ENCODE results near the gene PLS1.
"Not testable (repeated sequence)": the region's sequence is repeated elsewhere in the genome, so short reads cannot be mapped to it uniquely, and the experiment has no call there.

The PLS1 gene, protein sequence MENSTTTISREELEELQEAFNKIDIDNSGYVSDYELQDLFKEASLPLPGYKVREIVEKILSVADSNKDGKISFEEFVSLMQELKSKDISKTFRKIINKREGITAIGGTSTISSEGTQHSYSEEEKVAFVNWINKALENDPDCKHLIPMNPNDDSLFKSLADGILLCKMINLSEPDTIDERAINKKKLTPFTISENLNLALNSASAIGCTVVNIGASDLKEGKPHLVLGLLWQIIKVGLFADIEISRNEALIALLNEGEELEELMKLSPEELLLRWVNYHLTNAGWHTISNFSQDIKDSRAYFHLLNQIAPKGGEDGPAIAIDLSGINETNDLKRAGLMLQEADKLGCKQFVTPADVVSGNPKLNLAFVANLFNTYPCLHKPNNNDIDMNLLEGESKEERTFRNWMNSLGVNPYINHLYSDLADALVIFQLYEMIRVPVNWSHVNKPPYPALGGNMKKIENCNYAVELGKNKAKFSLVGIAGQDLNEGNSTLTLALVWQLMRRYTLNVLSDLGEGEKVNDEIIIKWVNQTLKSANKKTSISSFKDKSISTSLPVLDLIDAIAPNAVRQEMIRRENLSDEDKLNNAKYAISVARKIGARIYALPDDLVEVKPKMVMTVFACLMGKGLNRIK

DNA sequence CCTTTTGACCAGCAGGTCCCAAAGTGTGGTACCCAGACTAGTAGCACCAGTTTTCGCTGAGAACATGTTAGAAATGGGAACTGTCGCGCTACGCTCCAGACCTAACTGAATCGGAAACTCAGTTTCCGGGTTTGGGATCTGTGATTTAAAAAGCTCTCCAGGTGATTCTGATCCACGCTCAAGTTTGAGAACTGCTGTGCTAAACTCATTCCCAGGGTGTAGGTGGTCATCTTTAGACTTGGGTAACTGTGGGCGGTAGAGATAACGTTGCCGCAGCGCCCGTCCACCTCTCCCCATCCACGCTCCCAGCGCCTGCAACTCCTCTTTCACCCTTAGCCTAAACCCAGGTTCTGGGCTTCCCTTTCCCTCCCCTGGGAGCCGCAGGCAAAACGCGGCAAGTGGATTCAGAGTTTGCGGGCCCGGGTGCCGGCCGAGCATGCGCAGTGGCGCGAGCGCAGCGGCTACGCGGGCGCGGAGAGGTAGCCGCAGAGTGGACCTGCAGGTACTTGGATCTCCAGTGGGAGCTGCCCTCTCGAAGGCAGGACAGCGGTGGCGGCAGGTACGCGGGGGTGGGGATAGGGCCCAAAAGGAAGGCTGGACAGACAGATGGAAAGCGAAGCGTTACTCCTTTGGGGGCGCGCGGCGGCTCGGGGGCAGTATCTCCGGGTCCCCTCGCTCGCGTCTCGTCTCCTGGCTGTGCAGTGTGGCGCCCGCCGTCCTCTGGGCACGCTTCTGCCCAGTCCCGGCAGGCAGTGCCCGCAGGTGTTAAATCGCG is at the start of gene PLS1:
TSS of gene PLS1 (plus strand) at position 443 of the 775 bp plus-strand sequence. CDS start 67,845 bp downstream, outside the sequence.
- DNase-seq (ENCODE audit: low read depth, low spot score) = peak; percentile 55

DNA sequence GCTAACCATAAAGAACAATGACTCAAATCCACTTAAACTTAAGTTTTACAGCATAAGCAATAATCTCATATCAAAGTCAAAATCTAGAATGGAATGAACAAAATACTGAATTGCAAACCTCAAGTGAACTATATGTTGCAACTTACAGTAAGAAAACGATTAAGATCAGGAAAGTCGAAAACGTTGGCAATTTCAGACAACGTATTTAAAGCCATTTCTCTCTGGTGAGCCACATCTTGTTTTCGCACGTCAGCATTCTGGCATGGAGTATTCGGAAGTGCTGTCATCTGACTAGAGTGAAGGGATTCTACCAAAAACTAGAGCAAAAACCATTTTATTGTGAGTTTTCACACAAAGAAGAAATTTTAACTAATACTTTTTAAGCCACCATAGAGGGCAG is 46.2 kb upstream of the PLS1 start:
- DNase-seq (ENCODE audit: low read depth, low spot score) = no peak

DNA sequence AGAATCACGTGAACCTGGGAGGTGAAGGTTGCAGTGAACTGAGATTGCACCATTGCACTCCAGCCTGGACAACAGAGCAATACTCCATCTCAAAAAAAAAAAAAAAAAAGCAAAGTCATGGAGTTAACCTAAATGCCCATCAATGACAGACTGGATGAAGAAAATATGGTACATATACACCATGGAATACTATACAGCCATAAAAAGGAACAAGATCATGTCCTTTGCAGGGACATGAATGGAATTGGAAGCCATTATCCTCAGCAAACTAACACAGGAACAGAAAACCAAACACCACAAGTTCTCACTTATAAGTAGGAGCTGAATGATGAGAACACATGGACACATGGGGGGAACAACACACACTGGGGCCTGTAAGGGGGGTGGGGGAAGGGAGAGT is 43.6 kb upstream of the PLS1 start:
- not testable (repeated sequence) for DNase-seq (ENCODE audit: low read depth, low spot score)

DNA sequence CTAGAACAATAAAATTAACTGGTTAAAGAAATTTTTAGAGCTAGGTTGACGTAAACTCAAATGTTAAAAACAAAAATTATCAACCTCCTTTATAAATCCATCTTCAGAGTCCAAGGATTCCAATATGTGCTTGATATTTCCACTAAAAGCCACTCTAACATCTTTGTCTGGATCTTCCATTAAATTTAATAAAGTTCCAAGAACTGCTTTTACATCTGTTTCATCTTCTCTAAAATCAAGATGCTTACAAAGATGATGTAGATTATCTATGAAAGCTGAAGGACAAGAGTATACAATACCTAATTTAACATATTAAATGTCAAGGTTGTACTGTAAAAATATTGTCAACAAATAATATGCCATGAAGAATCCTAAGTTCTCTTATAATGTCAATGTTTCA is 42.5 kb upstream of the PLS1 start:
- no peak for DNase-seq (ENCODE audit: low read depth, low spot score)

DNA sequence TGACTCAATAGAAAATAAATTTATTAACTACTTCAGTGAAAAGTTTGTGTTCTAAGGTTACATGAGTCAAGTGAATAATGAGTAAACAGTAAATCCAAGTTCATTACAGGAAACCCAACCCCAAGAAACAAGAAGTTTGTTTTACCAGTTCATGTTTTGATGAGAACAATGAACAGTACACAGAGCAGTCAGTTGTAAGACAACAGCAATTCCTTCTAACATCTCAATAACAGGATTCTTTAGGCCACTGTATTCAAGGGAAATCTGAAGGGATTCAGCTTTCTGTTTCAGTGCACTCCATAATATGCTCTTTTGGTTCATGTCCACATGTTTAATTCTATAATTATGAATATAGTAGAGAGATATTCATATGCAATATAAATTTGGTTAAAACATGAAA is 36.1 kb upstream of the PLS1 start:
- DNase-seq (ENCODE audit: low read depth, low spot score) = no peak

DNA sequence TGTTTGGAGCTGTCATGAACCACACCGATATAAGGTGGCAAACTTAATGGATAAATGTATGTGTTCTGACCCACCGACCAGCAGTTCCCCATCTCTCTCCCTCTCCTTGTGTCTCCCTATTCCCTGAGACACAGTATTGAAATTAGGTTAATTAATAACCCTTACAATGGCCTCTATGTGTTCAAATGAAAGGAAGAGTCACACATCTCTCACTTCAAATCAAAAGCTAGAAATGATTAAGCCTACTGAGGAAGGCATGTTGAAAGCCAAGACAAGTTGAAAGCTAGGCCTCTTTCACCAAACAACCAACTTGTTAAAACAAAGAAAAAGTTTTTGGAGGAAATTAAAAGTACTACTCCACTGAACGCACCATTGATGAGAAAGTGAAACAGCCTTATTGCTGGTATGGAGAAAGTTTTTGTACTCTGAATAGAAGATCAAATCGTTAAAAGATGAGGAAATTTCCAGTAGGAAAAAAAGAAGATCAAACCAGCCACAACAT is 32.6 kb upstream of the PLS1 start:
- no peak for DNase-seq (ENCODE audit: low read depth, low spot score)

DNA sequence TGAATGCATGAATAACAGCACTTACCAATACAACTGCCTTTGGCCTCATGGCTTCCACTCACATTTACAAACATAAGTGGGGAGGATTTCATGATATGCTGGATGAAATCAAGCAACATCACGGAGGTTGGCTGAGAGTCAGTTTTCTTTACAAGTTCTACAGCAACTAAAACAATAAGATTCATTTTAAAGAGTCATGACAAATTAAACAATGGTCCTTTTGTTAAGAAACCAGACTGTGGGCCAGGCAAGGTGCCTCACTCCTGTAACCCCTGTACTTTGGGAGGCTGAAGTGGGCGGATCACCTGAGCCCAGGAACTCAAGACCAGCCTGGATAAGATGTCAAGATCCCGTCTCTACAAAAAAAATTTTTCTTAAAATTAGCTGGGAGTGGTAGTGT is 30.1 kb upstream of the PLS1 start:
- no peak for DNase-seq (ENCODE audit: low read depth, low spot score)

DNA sequence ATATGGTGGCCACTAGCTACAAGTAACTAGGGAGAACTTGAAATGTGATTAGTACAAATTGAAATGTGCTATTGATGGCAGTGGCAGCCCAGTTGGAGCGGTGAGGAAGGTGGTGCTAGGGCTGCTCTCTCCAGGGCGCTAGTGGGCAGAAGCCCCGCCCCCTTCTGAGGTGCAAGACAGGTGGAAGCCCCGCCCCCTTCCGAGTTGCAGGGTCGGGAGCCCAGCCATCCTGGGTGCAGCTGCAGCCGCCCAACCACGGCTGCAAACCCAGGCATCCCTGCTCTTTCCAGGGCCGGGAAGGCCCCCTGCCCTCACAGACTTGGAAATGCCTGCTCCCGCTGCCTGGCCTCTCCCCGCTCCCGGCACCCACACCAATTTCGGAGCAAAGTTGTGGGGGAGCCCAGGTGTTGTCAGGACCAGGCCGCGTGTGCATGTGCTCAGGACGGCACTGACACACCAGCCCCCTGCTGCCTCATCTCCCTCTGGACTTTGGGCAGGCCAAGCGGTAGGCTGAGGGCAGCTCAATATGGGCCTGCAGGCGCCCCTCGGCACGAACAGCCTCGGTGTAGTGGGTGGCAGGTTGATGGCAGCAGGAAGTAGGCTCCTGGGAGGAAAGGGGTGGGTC is 27.7 kb upstream of the PLS1 start:
- DNase-seq (ENCODE audit: low read depth, low spot score) = no peak

DNA sequence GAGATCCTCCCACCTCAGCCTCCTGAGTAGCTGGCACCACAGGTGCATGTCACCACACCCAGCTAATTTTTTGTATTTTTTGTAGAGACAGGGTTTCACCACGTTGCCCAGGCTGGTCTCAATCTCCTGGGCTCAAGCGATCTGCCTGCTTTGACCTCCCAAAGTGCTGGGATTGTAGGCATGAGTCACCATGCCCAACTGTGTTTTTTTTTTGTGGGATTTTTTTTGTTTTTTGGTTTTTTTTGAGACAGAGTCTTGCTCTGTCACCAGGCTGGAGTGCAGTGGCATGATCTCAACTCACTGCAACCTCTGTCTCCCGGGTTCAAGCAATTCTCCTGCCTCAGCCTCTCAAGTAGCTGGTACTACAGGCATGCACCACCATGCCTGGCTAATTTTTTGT is 26.8 kb upstream of the PLS1 start:
- DNase-seq (ENCODE audit: low read depth, low spot score) = not testable (repeated sequence)

DNA sequence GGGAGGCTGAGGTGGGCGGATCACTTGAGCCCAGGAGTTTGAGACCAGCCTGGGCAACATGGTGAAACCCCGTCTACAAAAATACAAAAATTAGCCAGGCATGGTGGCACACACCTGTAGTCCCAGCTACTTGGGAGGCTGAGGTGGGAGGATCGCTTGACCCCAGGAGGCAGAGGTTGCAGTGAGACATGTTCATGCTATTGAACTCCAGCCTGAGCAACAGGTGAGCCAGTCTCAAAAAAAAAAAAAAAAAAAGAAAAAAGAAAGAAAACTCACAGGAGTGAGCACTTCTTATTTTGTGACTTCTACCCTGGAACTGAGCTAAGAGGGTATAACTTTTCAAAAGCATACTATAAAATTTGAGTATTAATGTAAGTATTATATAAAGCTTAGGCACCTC is 22.0 kb upstream of the PLS1 start:
- not testable (repeated sequence) for DNase-seq (ENCODE audit: low read depth, low spot score)

DNA sequence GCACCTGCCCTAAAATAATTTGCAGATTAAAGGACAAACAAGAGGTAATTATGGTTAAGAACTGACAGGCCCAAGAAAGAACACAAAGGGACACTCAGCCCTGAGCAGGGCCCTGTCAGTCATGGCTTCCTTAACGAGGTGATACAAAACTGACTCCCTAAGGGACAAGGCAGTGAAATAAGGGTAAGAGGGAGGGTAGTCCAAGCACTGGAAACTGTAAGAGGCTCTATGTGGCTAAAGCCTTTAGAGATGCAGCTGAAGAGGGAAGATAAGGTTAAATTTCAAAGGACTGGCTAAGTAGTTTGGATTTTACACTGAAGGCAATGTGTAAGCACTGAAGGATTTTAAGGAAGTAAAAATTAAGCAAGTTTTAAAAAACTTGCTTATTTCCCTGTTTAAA is 21.5 kb upstream of the PLS1 start:
- no peak for DNase-seq (ENCODE audit: low read depth, low spot score)

DNA sequence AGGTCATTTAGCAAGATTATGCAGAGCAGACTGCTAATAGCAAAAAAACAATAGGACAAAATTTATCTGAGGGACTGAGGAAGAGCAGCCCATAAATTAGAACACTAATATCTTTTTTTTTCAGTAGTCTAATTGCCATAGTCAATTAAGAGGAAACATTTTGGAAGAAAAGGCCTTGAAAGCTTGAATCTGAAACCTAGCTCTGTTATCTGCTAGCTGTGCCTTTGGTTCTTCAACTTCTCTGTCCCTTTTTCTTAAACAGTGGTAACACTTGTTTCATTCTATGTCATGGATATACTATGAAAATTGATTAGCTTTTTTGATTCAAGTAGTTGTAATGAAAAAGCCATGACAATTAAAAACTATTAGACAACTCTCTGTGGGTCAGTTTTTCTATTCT is 19.4 kb upstream of the PLS1 start:
- DNase-seq (ENCODE audit: low read depth, low spot score) = no peak

DNA sequence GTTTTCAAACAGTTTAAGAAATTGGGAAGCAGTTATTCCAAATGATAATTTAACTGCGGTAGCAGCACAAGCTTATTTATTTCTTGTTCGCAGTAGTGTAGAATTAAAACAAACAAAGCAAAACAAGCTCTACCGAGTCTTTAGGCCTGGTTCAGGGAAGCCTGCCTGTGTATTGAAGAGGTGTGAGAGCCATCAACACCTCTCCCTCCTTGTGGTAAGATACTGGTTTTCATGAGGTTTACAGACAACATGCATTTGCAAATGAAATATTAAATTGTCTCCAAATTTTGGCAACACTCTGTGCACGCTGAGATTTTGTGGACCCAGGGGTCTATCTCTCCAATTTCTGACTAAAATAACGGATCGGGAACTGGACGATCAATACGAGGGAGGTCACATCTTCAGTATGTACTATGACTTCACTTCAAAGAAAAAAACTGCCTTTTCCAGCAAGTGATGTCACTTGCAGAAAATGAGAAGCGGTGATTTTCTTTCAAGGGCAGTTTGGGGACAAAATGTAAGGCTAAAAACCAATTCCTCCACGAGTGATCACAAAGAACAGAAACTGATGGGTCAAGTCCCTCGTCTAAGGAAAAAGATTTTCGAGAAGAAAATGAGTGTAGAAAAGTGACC is 18.4 kb upstream of the PLS1 start:
- no peak for DNase-seq (ENCODE audit: low read depth, low spot score)

DNA sequence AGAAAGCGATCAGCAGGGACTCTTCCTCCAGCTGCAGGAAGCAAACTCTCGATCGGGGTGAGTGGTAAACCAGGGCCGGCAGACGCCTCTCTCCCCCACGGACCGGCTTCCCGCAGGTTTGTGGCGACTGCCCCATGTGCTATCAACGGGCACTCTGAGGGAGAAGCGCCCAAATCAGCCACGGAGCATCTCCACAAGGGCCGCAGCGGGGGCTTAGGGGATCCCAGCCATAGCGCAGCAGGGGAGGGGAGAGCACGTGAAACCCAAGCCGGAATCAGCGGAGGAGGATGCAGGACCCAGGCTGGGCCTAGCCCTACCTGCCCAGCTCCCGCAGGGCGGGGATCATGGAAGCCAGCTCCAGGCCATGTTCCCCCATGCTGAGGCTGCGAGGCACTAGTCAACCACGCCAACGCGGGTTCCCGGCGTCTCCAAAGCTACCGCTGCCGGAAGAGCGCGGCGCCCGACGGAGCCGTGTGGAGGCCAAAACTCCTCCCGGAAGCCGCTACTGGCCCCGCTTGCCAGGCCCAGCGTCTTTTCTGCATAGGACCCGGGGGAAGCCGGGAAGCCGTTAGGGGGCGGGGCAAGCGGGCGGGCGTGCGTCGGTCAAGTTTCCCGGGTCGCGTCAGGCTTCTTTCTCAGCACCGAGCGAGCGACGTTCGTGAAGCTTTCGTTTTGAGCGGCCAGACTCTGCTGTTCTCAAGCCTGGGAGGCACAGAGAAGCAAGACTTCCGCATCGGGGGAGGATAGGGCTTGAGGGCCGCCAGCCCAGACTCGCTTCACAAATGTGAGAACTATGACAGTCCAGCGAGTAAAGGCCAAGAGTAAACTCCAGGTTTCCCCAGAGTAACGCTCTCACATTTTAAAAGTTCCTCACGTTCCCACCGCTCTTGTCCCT is 17.6 kb upstream of the PLS1 start, which contains the start of gene ATR:
TSS of gene ATR (minus strand) at position 405 of the 895 bp plus-strand sequence. CDS start at position 376, 29 bp downstream.
- peak; percentile 88 for DNase-seq (ENCODE audit: low read depth, low spot score)

DNA sequence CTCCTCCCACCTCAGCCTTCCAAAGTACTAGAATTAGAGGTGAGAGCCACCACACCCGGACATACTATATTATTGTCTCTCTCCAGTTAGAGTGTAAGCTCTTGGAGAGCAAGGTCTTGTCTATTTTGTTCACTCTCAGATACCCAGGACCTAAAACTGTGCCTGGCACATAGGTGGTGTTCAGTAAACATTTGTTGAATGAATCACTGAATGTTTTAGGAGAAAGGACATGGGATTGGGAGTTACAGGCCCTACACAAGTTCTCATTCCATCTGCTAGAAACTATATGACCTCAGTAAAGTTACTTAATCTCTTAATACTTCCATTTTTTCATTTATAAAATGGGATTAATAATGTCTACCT is 16.2 kb upstream of the PLS1 start:
- DNase-seq (ENCODE audit: low read depth, low spot score) = no peak

DNA sequence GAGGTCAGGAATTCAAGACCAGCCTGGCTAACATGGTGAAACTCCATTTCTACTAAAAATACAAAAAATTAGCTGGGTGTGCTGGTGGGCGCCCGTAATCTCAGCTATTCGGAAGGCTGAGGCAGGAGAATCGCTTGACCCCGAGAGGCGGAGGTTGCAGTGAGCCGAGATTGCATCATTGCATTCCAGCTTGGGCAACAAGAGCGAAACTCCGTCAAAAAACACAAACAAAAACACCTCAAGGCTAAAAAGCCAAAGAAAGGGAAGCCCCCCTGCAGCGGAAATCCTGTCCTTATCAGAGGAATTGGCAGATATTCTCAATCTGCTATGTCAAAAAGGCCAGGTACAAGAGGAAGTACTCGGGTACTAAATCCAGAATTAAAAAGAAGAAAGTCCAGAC is 15.1 kb upstream of the PLS1 start:
- not testable (repeated sequence) for DNase-seq (ENCODE audit: low read depth, low spot score)

DNA sequence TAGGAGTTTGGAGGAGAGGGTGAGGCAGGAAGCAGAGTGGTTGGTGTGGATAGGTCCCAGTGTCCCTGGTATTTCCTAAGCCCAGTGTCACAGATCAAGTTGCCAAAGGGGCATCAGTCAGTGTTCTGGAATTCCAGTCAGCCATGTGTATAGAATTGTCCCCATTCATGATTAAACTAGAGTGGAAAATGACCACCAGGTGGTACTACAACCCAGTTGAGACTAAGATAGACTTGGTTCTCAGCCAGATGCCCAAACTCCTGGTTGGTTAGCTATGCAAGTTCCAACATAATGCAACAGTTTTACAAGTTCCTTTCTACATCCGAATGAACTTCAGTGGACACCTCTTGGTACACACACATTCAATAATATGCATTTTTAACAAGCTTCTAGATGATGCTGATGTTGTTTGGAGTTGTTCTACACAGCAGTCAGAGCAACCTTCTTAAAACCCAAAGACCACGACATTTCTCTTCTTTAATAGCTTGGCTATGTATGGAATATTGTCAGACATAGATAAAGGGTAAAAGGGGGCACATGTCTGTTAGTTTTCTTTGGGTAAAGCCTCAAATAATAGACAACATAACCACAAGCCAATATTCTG is 9.3 kb upstream of the PLS1 start:
- peak; percentile 58 for DNase-seq (ENCODE audit: low read depth, low spot score)

DNA sequence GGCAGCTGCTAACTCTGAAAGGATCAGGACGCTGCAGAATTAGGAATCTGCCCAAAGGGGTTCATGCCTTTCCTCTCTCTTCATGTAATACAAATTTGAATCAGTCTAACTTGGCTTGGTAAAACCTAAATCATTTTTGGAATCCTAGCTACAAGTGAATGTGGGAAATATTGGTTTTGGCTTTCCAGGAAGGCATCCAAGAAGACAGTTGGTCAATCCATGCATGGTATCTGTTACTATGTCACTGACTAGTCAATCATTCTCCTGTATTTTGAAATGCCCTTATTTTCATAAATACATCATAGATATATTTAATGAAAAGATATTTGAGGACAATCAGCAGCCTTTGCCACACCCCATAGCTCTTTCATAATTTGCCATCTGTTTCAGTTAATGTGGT is 7.5 kb upstream of the PLS1 start:
- no peak for DNase-seq (ENCODE audit: low read depth, low spot score)

DNA sequence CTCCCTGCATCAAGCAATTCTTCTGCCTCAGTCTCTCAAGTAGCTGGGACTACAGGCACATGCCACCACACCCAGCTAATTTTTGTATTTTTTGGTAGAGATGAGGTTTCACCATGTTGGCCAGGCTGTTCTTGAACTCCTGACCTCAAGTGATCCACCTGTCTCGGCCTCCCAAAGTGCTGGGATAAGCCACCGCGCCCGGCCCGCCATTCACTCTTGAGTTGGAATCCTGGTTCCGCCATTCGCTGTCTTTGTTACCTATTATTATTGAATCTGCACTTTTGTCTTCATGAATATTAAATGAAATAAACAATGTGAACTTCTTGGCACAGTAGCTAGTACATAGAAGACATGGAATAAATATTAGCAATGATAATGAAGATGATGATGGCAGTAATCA is 3.9 kb upstream of the PLS1 start:
- DNase-seq (ENCODE audit: low read depth, low spot score) = not testable (repeated sequence)

DNA sequence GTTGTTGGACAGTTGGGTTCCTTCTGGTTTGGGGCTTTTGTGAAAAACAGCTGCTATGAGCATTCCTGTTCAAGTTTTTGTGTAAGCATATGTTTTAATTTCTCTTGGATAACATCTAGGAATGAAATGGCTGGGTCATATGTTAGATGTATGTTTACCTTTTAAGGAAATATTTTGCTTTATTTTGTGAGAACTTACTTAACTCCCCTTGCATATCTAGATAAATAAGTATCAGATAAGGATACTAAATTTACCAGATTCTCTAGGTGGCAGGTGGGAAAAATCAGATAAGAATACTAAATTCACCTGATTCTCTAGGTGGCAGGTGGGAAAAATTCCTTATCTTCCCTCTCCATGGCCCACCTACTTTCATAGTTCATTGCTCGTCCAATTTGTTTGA is 1.1 kb upstream of the PLS1 start:
- DNase-seq (ENCODE audit: low read depth, low spot score) = no peak
